GM12878 (cell line): ENCODE measurements around the gene ABCB8. TPM values are rescaled to one million over a fixed set of nuclear protein-coding genes. Genes with fewer than 3 reads are reported as not detected.

Experiments
- ATF7 ChIP-seq: fragments of 450-650 bp; IDR thresholded peaks from 2 replicates; pipeline ENCODE4 v1.6.1; 2016; ENCODE audit warnings: low read depth, mild to moderate bottlenecking
- CREM ChIP-seq: IDR thresholded peaks from 2 replicates; pipeline ENCODE4 v1.6.1; 2014; ENCODE audit warnings: antibody characterized with exemption, low read depth
- FOXK2 ChIP-seq: fragments of 450-650 bp; IDR thresholded peaks from 2 replicates; pipeline ENCODE4 v1.6.1; 2017; ENCODE audit warnings: mild to moderate bottlenecking, moderate library complexity
- FOXM1 ChIP-seq: IDR thresholded peaks from 2 replicates; pipeline ENCODE4 v1.6.1; 2012; ENCODE audit warnings: low read depth, mild to moderate bottlenecking, inconsistent platforms, low read length, moderate library complexity
- KAT2A ChIP-seq: conservative IDR thresholded peaks from 2 replicates; pipeline ENCODE4 v1.6.1; 2011; ENCODE audit warnings: low read depth, low read length; ENCODE audit not compliant: control insufficient read depth
- KDM1A ChIP-seq: fragments of 200-600 bp; sonication (generic); IDR thresholded peaks from 2 replicates; pipeline ENCODE4 v1.6.1; 2016; ENCODE audit warnings: borderline replicate concordance
- LARP7 ChIP-seq: fragments of 450-650 bp; IDR thresholded peaks from 2 replicates; pipeline ENCODE4 v1.6.1; 2017; ENCODE audit warnings: mild to moderate bottlenecking
- MXI1 ChIP-seq: fragments of 150-350 bp; IDR thresholded peaks from 2 replicates; pipeline ENCODE4 v1.6.1; 2011; ENCODE audit warnings: low read depth, mild to moderate bottlenecking, inconsistent platforms, low read length, improper control_type of control experiment
- NRF1 ChIP-seq: conservative IDR thresholded peaks from 2 replicates; pipeline ENCODE4 v1.6.1; 2011; ENCODE audit warnings: mild to moderate bottlenecking, low read depth, low read length, improper control_type of control experiment
- RCOR1 ChIP-seq: conservative IDR thresholded peaks from 2 replicates; pipeline ENCODE4 v1.6.1; 2012; ENCODE audit warnings: low read depth, low read length, improper control_type of control experiment
- RFX5 ChIP-seq: IDR thresholded peaks from 2 replicates; pipeline ENCODE4 v1.6.1; 2011; ENCODE audit warnings: low read depth, low read length, improper control_type of control experiment
- ZNF24 ChIP-seq: fragments of 450-650 bp; IDR thresholded peaks from 2 replicates; pipeline ENCODE4 v1.6.1; 2017; ENCODE audit warnings: antibody characterized with exemption, mild to moderate bottlenecking
- polyA plus RNA-seq, 11 experiments: library from polyadenylated mRNA; depleted of rRNA in 4 of 11; unstranded in 6 of 11; stranded (reverse) in 5 of 11; fragments of >200 nt; fragmentation: Nextera tagmentation in 4 of 11; fragmentation: Illumina TruSeq in 1 of 11; extraction: Ambion mirVana in 4 of 11; extraction: Trizol in 1 of 11; gene quantifications; 1 replicate in 1 of 11; 2 replicates in 10 of 11; pipeline versions ENCODE4 v1.2.1 to v1.2.3, GENCODE V29; 2011 to 2016; ENCODE audit warnings: inconsistent platforms in 2 of 11, missing spikeins in 2 of 11, low read depth in 1 of 11
- total RNA-seq, 4 experiments: library from RNA; depleted of rRNA in 3 of 4; stranded (reverse); fragments of >200 nt in 3 of 4; fragmentation: Illumina TruSeq in 1 of 4; extraction: Trizol in 1 of 4; gene quantifications; 2 replicates each; pipeline versions ENCODE4 v1.2.1 to v1.2.3, GENCODE V29; 2013 to 2021
- TF ChIP-seq, protein P1 (sequence below): fragments of 450-650 bp; IDR thresholded peaks from 2 replicates; pipeline ENCODE4 v1.6.1; 2017; ENCODE audit warnings: mild to moderate bottlenecking, moderate library complexity
- TF ChIP-seq, protein P2 (sequence below): fragments of 150-350 bp; IDR thresholded peaks from 2 replicates; pipeline ENCODE4 v1.6.1; 2014; ENCODE audit warnings: mild to moderate bottlenecking, low read depth, low read length
- TF ChIP-seq, protein P3 (sequence below): IDR thresholded peaks from 2 replicates; pipeline ENCODE4 v1.6.1; 2012; ENCODE audit warnings: low read depth, low read length, improper control_type of control experiment
- TF ChIP-seq, protein P4 (sequence below): IDR thresholded peaks from 2 replicates; pipeline ENCODE4 v1.6.1; 2011; ENCODE audit warnings: borderline replicate concordance, low read depth, mild to moderate bottlenecking, moderate library complexity, low read length; ENCODE audit not compliant: insufficient read depth, poor library complexity, severe bottlenecking
- TF ChIP-seq, protein P5 (sequence below): fragments of 450-650 bp; conservative IDR thresholded peaks from 2 replicates; pipeline ENCODE4 v1.6.1; 2017; ENCODE audit warnings: mild to moderate bottlenecking, moderate library complexity
- TF ChIP-seq, protein P6 (sequence below): IDR thresholded peaks from 2 replicates; pipeline ENCODE4 v1.6.1; 2011; ENCODE audit warnings: borderline replicate concordance, low read depth, mild to moderate bottlenecking, moderate library complexity, mixed read lengths, low read length; ENCODE audit not compliant: insufficient read depth; ENCODE audit errors: extremely low read length

Gene ABCB8
- total and polyA plus RNA-seq, 10 of the 15 experiments (the other 5 are each of a cell fraction or from before 2014, with no cell fraction given): 0.77 to 34.8 (median 18.9) TPM

DNA sequence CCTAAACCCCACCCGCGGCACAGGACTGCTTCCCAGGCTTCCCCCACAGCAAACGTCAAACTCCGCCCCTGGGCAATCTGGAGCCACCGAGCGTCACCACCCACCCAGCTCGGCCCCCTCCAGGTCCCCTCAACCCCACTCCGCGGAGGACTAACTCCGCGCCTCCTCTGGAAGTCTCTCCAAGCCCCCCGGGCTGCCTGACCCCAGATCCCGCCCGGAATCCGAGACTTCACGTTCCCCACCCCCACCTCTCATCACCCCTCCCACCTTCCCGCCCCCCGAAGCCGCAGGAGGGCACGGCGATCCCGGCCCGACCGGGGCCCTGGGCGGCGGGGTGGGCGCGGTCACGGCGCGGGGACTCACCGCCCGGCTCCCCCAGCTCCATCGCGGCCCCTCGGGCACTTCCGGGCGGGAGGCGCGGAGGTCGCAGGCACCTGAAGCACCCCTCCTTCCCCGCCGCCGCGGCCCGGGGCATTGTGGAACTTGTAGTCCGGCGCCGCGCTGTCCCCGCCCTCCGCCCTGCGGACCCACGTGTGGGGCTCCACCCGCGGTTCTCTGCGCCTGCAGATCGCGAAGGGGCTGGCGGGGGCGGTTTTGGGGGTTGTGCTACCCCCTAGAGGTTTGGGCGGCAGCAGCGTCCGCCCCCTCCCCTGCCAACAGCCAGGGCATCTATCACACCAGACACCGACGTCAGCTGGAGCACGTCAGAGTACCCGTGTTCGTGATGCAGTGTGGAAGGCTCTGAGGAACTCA is 55.0 kb downstream of the ABCB8 start, which contains the start of gene TMUB1 (continued):
- TF ChIP-seq, protein P1, sequence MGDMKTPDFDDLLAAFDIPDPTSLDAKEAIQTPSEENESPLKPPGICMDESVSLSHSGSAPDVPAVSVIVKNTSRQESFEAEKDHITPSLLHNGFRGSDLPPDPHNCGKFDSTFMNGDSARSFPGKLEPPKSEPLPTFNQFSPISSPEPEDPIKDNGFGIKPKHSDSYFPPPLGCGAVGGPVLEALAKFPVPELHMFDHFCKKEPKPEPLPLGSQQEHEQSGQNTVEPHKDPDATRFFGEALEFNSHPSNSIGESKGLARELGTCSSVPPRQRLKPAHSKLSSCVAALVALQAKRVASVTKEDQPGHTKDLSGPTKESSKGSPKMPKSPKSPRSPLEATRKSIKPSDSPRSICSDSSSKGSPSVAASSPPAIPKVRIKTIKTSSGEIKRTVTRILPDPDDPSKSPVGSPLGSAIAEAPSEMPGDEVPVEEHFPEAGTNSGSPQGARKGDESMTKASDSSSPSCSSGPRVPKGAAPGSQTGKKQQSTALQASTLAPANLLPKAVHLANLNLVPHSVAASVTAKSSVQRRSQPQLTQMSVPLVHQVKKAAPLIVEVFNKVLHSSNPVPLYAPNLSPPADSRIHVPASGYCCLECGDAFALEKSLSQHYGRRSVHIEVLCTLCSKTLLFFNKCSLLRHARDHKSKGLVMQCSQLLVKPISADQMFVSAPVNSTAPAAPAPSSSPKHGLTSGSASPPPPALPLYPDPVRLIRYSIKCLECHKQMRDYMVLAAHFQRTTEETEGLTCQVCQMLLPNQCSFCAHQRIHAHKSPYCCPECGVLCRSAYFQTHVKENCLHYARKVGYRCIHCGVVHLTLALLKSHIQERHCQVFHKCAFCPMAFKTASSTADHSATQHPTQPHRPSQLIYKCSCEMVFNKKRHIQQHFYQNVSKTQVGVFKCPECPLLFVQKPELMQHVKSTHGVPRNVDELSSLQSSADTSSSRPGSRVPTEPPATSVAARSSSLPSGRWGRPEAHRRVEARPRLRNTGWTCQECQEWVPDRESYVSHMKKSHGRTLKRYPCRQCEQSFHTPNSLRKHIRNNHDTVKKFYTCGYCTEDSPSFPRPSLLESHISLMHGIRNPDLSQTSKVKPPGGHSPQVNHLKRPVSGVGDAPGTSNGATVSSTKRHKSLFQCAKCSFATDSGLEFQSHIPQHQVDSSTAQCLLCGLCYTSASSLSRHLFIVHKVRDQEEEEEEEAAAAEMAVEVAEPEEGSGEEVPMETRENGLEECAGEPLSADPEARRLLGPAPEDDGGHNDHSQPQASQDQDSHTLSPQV: no peak
- TF ChIP-seq, protein P2, sequence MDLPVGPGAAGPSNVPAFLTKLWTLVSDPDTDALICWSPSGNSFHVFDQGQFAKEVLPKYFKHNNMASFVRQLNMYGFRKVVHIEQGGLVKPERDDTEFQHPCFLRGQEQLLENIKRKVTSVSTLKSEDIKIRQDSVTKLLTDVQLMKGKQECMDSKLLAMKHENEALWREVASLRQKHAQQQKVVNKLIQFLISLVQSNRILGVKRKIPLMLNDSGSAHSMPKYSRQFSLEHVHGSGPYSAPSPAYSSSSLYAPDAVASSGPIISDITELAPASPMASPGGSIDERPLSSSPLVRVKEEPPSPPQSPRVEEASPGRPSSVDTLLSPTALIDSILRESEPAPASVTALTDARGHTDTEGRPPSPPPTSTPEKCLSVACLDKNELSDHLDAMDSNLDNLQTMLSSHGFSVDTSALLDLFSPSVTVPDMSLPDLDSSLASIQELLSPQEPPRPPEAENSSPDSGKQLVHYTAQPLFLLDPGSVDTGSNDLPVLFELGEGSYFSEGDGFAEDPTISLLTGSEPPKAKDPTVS: no peak
- TF ChIP-seq ZNF24 (no peak), KDM1A (no peak), ATF7 (no peak), KAT2A (no peak), FOXM1 (no peak), RCOR1 (no peak), LARP7 (0 out of 2 replicates have a peak, but pooled peaks have one; percentile 64), NRF1 (no peak), MXI1 (peak; percentile 84), FOXK2 (no peak), CREM (peak; percentile 59; the same call in 1 of the 2 replicates), RFX5 (no peak)
- TF ChIP-seq, protein P3, sequence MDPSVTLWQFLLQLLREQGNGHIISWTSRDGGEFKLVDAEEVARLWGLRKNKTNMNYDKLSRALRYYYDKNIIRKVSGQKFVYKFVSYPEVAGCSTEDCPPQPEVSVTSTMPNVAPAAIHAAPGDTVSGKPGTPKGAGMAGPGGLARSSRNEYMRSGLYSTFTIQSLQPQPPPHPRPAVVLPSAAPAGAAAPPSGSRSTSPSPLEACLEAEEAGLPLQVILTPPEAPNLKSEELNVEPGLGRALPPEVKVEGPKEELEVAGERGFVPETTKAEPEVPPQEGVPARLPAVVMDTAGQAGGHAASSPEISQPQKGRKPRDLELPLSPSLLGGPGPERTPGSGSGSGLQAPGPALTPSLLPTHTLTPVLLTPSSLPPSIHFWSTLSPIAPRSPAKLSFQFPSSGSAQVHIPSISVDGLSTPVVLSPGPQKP: peak; percentile 75; the same call in 1 of the 2 replicates
- TF ChIP-seq, protein P4, sequence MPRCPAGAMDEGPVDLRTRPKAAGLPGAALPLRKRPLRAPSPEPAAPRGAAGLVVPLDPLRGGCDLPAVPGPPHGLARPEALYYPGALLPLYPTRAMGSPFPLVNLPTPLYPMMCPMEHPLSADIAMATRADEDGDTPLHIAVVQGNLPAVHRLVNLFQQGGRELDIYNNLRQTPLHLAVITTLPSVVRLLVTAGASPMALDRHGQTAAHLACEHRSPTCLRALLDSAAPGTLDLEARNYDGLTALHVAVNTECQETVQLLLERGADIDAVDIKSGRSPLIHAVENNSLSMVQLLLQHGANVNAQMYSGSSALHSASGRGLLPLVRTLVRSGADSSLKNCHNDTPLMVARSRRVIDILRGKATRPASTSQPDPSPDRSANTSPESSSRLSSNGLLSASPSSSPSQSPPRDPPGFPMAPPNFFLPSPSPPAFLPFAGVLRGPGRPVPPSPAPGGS: no peak
- TF ChIP-seq, protein P5, sequence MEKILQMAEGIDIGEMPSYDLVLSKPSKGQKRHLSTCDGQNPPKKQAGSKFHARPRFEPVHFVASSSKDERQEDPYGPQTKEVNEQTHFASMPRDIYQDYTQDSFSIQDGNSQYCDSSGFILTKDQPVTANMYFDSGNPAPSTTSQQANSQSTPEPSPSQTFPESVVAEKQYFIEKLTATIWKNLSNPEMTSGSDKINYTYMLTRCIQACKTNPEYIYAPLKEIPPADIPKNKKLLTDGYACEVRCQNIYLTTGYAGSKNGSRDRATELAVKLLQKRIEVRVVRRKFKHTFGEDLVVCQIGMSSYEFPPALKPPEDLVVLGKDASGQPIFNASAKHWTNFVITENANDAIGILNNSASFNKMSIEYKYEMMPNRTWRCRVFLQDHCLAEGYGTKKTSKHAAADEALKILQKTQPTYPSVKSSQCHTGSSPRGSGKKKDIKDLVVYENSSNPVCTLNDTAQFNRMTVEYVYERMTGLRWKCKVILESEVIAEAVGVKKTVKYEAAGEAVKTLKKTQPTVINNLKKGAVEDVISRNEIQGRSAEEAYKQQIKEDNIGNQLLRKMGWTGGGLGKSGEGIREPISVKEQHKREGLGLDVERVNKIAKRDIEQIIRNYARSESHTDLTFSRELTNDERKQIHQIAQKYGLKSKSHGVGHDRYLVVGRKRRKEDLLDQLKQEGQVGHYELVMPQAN: peak; percentile 54; the same call in 1 of the 2 replicates
- TF ChIP-seq, protein P6, sequence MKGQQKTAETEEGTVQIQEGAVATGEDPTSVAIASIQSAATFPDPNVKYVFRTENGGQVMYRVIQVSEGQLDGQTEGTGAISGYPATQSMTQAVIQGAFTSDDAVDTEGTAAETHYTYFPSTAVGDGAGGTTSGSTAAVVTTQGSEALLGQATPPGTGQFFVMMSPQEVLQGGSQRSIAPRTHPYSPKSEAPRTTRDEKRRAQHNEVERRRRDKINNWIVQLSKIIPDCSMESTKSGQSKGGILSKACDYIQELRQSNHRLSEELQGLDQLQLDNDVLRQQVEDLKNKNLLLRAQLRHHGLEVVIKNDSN: peak; percentile 67
